Neural cell (in vitro differentiated cells): Measurements from ENCODE around the gene COPG1. TPM values are rescaled to one million over a fixed set of nuclear protein-coding genes. Genes with fewer than 3 reads are reported as not detected.

ENCODE experiments used
- H2AFZ ChIP-seq: fragments of 200-600, 300-800 bp; sonication (generic), shearing (Covaris generic); 2 replicates; pipeline ENCODE4 v1.6.0; 2014; ENCODE audit warnings: low read depth, mild to moderate bottlenecking, antibody characterized with exemption, low read length, moderate library complexity
- H3F3A ChIP-seq: fragments of 200-600 bp; shearing (Covaris generic); 2 replicates; pipeline ENCODE4 v1.6.1; 2016; ENCODE audit warnings: mild to moderate bottlenecking, moderate library complexity, mixed read lengths, antibody characterized with exemption, low read length; ENCODE audit not compliant: insufficient read depth, poor library complexity, severe bottlenecking
- H3K27ac ChIP-seq: fragments of 200-600, 300-800 bp; sonication (generic), shearing (Covaris generic); 2 replicates; pipeline ENCODE4 v1.5.1; 2014; ENCODE audit warnings: mild to moderate bottlenecking, low read length, moderate library complexity
- H3K27me3 ChIP-seq: fragments of 300-800, 200-600 bp; sonication (generic), shearing (Covaris generic); 2 replicates; pipeline ENCODE4 v1.6.0; 2014; ENCODE audit warnings: mild to moderate bottlenecking, low read depth, low read length, moderate library complexity; ENCODE audit not compliant: insufficient read depth
- H3K36me3 ChIP-seq: fragments of 300-800, 200-600 bp; sonication (generic), shearing (Covaris generic); 2 replicates; pipeline ENCODE4 v1.5.1; 2014; ENCODE audit warnings: mild to moderate bottlenecking, antibody characterized with exemption, low read length, moderate library complexity; ENCODE audit not compliant: insufficient read depth
- H3K4me2 ChIP-seq: fragments of 300-800, 200-600 bp; sonication (generic), shearing (Covaris generic); 2 replicates; pipeline ENCODE4 v1.6.0; 2014; ENCODE audit warnings: mild to moderate bottlenecking, low read length
- H3K4me3 ChIP-seq: fragments of 300-800, 200-600 bp; sonication (generic), shearing (Covaris generic); 2 replicates; pipeline ENCODE4 v1.5.1; 2014; ENCODE audit warnings: mild to moderate bottlenecking, low read length, moderate library complexity
- H3K79me2 ChIP-seq: fragments of 200-600 bp; shearing (Covaris generic); replicated peaks from 2 replicates; pipeline ENCODE4 v1.6.0; 2014; ENCODE audit warnings: mild to moderate bottlenecking, low read length, moderate library complexity; ENCODE audit not compliant: insufficient read depth
- H3K9ac ChIP-seq: fragments of 300-800, 200-600 bp; sonication (generic), shearing (Covaris generic); 2 replicates; pipeline ENCODE4 v1.6.1; 2016; ENCODE audit warnings: mild to moderate bottlenecking, low read length, mixed read lengths
- H3K9me2 ChIP-seq: fragments of 200-600 bp; shearing (Covaris generic); 2 replicates; pipeline ENCODE4 v1.6.1; 2016; ENCODE audit warnings: mild to moderate bottlenecking, low read length, mixed read lengths; ENCODE audit not compliant: insufficient read depth
- H3K9me3 ChIP-seq: fragments of 200-600, 300-800 bp; sonication (generic), shearing (Covaris generic); 2 replicates; pipeline ENCODE4 v1.6.1; 2016; ENCODE audit warnings: mild to moderate bottlenecking, mixed run types, low read length, moderate library complexity, mixed read lengths
- H4K20me1 ChIP-seq: fragments of 200-600 bp; shearing (Covaris generic); 2 replicates; pipeline ENCODE4 v1.6.1; 2016; ENCODE audit warnings: mild to moderate bottlenecking, mixed run types; ENCODE audit not compliant: insufficient read depth
- EP300 ChIP-seq: fragments of 450-650 bp; conservative IDR thresholded peaks from 2 replicates; pipeline ENCODE4 v1.6.1; 2014; ENCODE audit warnings: antibody characterized with exemption, mild to moderate bottlenecking, moderate library complexity; ENCODE audit not compliant: poor library complexity, severe bottlenecking
- EZH2 ChIP-seq: fragments of 200-600, 300-800 bp; shearing (Covaris generic), sonication (generic); IDR thresholded peaks from 2 replicates; pipeline ENCODE4 v1.6.1; 2014; ENCODE audit warnings: antibody characterized with exemption, low read length, borderline replicate concordance, mild to moderate bottlenecking; ENCODE audit not compliant: insufficient read depth, poor library complexity, severe bottlenecking
- MXI1 ChIP-seq: fragments of 450-650 bp; conservative IDR thresholded peaks from 2 replicates; pipeline ENCODE4 v1.6.1; 2014; ENCODE audit warnings: antibody characterized with exemption, mild to moderate bottlenecking; ENCODE audit not compliant: poor library complexity, severe bottlenecking
- POLR2AphosphoS5 ChIP-seq: IDR thresholded peaks from 2 replicates; pipeline ENCODE4 v1.6.1; 2012
- RAD21 ChIP-seq: fragments of 450-650 bp; conservative IDR thresholded peaks from 2 replicates; pipeline ENCODE4 v1.6.1; 2014; ENCODE audit warnings: antibody characterized with exemption, mild to moderate bottlenecking, moderate library complexity
- REST ChIP-seq: IDR thresholded peaks from 2 replicates; pipeline ENCODE4 v1.6.1; 2012; ENCODE audit warnings: borderline replicate concordance
- SMC3 ChIP-seq: fragments of 450-650 bp; conservative IDR thresholded peaks from 2 replicates; pipeline ENCODE4 v1.6.1; 2014; ENCODE audit warnings: antibody characterized with exemption, mild to moderate bottlenecking, moderate library complexity; ENCODE audit not compliant: poor library complexity
- TAF1 ChIP-seq: IDR thresholded peaks from 2 replicates; pipeline ENCODE4 v1.6.1; 2012; ENCODE audit warnings: low read depth
- polyA plus RNA-seq: library from polyadenylated mRNA; depleted of rRNA; stranded (reverse); fragments of >200 nt; gene quantifications from 2 replicates; pipeline ENCODE4 v1.2.3, GENCODE V29; 2014
- TF ChIP-seq, protein P1 (sequence below): fragments of 450-650 bp; IDR thresholded peaks from 2 replicates; pipeline ENCODE4 v1.5.1; 2014; ENCODE audit warnings: antibody characterized with exemption, mild to moderate bottlenecking, moderate library complexity; ENCODE audit not compliant: poor library complexity, severe bottlenecking

The COPG1 gene
- polyA plus RNA-seq, 1 donor from 2014 or later, result 75.0 TPM

- no peaks in the 10 kb centered on the region for H3K27me3 ChIP-seq
- no peaks in the 10 kb centered on the region for H4K20me1 ChIP-seq
- H3K4me3 ChIP-seq, result peak overlapping the region; percentile 96
- H3K9me2 ChIP-seq, result no peaks in the 10 kb centered on the region
- H3K9ac ChIP-seq, result peak overlapping the region; percentile 92
- TF ChIP-seq TAF1, result no peak
- TF ChIP-seq, protein P1, sequence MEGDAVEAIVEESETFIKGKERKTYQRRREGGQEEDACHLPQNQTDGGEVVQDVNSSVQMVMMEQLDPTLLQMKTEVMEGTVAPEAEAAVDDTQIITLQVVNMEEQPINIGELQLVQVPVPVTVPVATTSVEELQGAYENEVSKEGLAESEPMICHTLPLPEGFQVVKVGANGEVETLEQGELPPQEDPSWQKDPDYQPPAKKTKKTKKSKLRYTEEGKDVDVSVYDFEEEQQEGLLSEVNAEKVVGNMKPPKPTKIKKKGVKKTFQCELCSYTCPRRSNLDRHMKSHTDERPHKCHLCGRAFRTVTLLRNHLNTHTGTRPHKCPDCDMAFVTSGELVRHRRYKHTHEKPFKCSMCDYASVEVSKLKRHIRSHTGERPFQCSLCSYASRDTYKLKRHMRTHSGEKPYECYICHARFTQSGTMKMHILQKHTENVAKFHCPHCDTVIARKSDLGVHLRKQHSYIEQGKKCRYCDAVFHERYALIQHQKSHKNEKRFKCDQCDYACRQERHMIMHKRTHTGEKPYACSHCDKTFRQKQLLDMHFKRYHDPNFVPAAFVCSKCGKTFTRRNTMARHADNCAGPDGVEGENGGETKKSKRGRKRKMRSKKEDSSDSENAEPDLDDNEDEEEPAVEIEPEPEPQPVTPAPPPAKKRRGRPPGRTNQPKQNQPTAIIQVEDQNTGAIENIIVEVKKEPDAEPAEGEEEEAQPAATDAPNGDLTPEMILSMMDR, result no peak
- no peak for TF ChIP-seq RAD21
- no peak for TF ChIP-seq EZH2
- no peak overlapping the region for H3K4me2 ChIP-seq
- peaks cover 46% of the 10 kb centered on the region for H3K79me2 ChIP-seq
- peaks cover 4% of the 10 kb centered on the region for H3F3A ChIP-seq
- H3K36me3 ChIP-seq, result no peaks in the 10 kb centered on the region
- no peak overlapping the region for H2AFZ ChIP-seq
- H3K27ac ChIP-seq, result peak overlapping the region; percentile 77
- H3K9me3 ChIP-seq, result no peaks in the 10 kb centered on the region
Measured at GRCh38 chr3:129315998-129316247, 66.5 kb downstream of the COPG1 start.

- peaks cover 4% of the 10 kb centered on the region for H3F3A ChIP-seq
- peak overlapping the region; percentile 77 for H3K27ac ChIP-seq
- H2AFZ ChIP-seq, result peak overlapping the region; percentile 69
- peak overlapping the region; percentile 65 for H3K4me2 ChIP-seq
- H3K36me3 ChIP-seq, result no peaks in the 10 kb centered on the region
- H3K9me3 ChIP-seq, result no peaks in the 10 kb centered on the region
- no peaks in the 10 kb centered on the region for H3K27me3 ChIP-seq
- peak overlapping the region; percentile 96 for H3K4me3 ChIP-seq
- TF ChIP-seq MXI1 (peak; percentile 83), RAD21 (no peak), SMC3 (peak; percentile 45), TAF1 (peak; percentile 95), POLR2AphosphoS5 (peak; percentile 100), EZH2 (no peak), EP300 (peak; percentile 37), REST (peak; percentile 86)
- TF ChIP-seq, protein P1, result peak; percentile 71
- peak overlapping the region; percentile 92 for H3K9ac ChIP-seq
- H3K9me2 ChIP-seq, result no peaks in the 10 kb centered on the region
- peaks cover 46% of the 10 kb centered on the region for H3K79me2 ChIP-seq
- no peaks in the 10 kb centered on the region for H4K20me1 ChIP-seq
Measured at GRCh38 chr3:129316248-129317013, 67.0 kb downstream of the COPG1 start.
